Progenitor cell of endocrine pancreas (in vitro differentiated cells): ENCODE results near the gene ZNHIT6. TPM values are rescaled to one million over a fixed set of nuclear protein-coding genes. Genes with fewer than 3 reads are reported as not detected.

ENCODE experiments used
- DNase-seq: peaks from one replicate; pipeline ENCODE4 v3.0.0; 2021; ENCODE audit warnings: low spot score; ENCODE audit not compliant: unreplicated experiment
- H3K27ac Mint-ChIP-seq: 2 replicates; pipeline ENCODE4 v1.8.0; 2021; ENCODE audit warnings: mild to moderate bottlenecking, moderate library complexity, mixed read lengths
- H3K27me3 Mint-ChIP-seq: 2 replicates; pipeline ENCODE4 v1.8.0; 2021; ENCODE audit warnings: mixed read lengths
- H3K36me3 Mint-ChIP-seq: 2 replicates; pipeline ENCODE4 v1.8.0; 2022; ENCODE audit warnings: mixed read lengths; ENCODE audit not compliant: insufficient read depth
- H3K4me1 Mint-ChIP-seq: 2 replicates; pipeline ENCODE4 v1.8.0; 2021; ENCODE audit warnings: low read depth, mixed read lengths
- H3K4me3 Mint-ChIP-seq: 2 replicates; pipeline ENCODE4 v1.8.0; 2021; ENCODE audit warnings: low read depth, mild to moderate bottlenecking, moderate library complexity, mixed read lengths
- H3K9me3 Mint-ChIP-seq: 2 replicates; pipeline ENCODE4 v1.8.0; 2021; ENCODE audit warnings: low read depth, mixed read lengths
- total RNA-seq: library from RNA; stranded (reverse); gene quantifications from 2 replicates; pipeline ENCODE4 v1.2.1, GENCODE V29; 2021
- TF ChIP-seq, protein P1 (sequence below): fragments of 200-600 bp; sonication (generic); IDR thresholded peaks from one replicate; pipeline ENCODE4 v1.5.0; 2021; ENCODE audit warnings: antibody characterized with exemption, mild to moderate bottlenecking; ENCODE audit not compliant: unreplicated experiment

ZNHIT6 gene
- total RNA-seq, 1 donor from 2014 or later, result 18.8 TPM

GRCh38 chr1:85683292-85684025 lies 24.8 kb downstream of the ZNHIT6 start:
- no peaks in the 10 kb centered on the region for H3K9me3 Mint-ChIP-seq
- no peaks in the 10 kb centered on the region for H3K27me3 Mint-ChIP-seq
- H3K36me3 Mint-ChIP-seq, result peaks cover 8% of the 10 kb centered on the region
- no peak overlapping the region for H3K27ac Mint-ChIP-seq
- TF ChIP-seq, protein P1, sequence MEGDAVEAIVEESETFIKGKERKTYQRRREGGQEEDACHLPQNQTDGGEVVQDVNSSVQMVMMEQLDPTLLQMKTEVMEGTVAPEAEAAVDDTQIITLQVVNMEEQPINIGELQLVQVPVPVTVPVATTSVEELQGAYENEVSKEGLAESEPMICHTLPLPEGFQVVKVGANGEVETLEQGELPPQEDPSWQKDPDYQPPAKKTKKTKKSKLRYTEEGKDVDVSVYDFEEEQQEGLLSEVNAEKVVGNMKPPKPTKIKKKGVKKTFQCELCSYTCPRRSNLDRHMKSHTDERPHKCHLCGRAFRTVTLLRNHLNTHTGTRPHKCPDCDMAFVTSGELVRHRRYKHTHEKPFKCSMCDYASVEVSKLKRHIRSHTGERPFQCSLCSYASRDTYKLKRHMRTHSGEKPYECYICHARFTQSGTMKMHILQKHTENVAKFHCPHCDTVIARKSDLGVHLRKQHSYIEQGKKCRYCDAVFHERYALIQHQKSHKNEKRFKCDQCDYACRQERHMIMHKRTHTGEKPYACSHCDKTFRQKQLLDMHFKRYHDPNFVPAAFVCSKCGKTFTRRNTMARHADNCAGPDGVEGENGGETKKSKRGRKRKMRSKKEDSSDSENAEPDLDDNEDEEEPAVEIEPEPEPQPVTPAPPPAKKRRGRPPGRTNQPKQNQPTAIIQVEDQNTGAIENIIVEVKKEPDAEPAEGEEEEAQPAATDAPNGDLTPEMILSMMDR, result no peak
- H3K4me1 Mint-ChIP-seq, result no peaks in the 10 kb centered on the region
- no peak overlapping the region for H3K4me3 Mint-ChIP-seq
- no peak for DNase-seq

- no peak for DNase-seq
- Mint-ChIP-seq H3K4me3 (no peak overlapping the region), H3K27ac (no peak overlapping the region), H3K9me3 (no peaks in the 10 kb centered on the region), H3K4me1 (no peaks in the 10 kb centered on the region), H3K27me3 (no peaks in the 10 kb centered on the region), H3K36me3 (peaks cover 6% of the 10 kb centered on the region)
- TF ChIP-seq, protein P1, result no peak
Observed at GRCh38 chr1:85681087-85681486, 27.1 kb downstream of the ZNHIT6 start.

GRCh38 chr1:85678193-85678592 lies 30.0 kb downstream of the ZNHIT6 start:
- H3K27ac Mint-ChIP-seq, result no peak overlapping the region
- no peaks in the 10 kb centered on the region for H3K27me3 Mint-ChIP-seq
- peaks cover 6% of the 10 kb centered on the region for H3K36me3 Mint-ChIP-seq
- DNase-seq, result no peak
- no peaks in the 10 kb centered on the region for H3K9me3 Mint-ChIP-seq
- TF ChIP-seq, protein P1, result no peak
- no peaks in the 10 kb centered on the region for H3K4me1 Mint-ChIP-seq
- H3K4me3 Mint-ChIP-seq, result no peak overlapping the region

GRCh38 chr1:85677656-85678055 lies 30.6 kb downstream of the ZNHIT6 start:
- DNase-seq, result no peak
- H3K27me3 Mint-ChIP-seq, result no peaks in the 10 kb centered on the region
- H3K27ac Mint-ChIP-seq, result no peak overlapping the region
- H3K36me3 Mint-ChIP-seq, result peaks cover 6% of the 10 kb centered on the region
- no peaks in the 10 kb centered on the region for H3K4me1 Mint-ChIP-seq
- no peak overlapping the region for H3K4me3 Mint-ChIP-seq
- TF ChIP-seq, protein P1, result no peak
- no peaks in the 10 kb centered on the region for H3K9me3 Mint-ChIP-seq

GRCh38 chr1:85672031-85672660 lies 36.1 kb downstream of the ZNHIT6 start:
- Mint-ChIP-seq H3K9me3 (no peaks in the 10 kb centered on the region), H3K4me1 (peaks cover 7% of the 10 kb centered on the region), H3K36me3 (peaks cover 5% of the 10 kb centered on the region), H3K27ac (no peak overlapping the region), H3K27me3 (no peaks in the 10 kb centered on the region), H3K4me3 (no peak overlapping the region)
- TF ChIP-seq, protein P1, result no peak
- no peak for DNase-seq
